SJSA1 (cell line): ENCODE data around the gene ARL17A. TPM values are rescaled to one million over a fixed set of nuclear protein-coding genes. Genes with fewer than 3 reads are reported as not detected.
"Not testable (repeated sequence)": the region's sequence is repeated elsewhere in the genome, so short reads cannot be mapped to it uniquely, and the experiment has no call there.

Source experiments
- DNase-seq, 2 experiments: peaks; one replicate each; pipeline ENCODE4 v3.0.0-alpha.2; 2015 to 2020; ENCODE audit warnings: low spot score in 2 of 2, low read depth in 1 of 2
- H3K27ac ChIP-seq: fragments of 250-450 bp; sonication (Bioruptor Pico); 2 replicates; pipeline ENCODE4 v1.5.1; 2020; ENCODE audit warnings: mild to moderate bottlenecking, moderate library complexity
- H3K27me3 ChIP-seq: fragments of 250-450 bp; sonication (Bioruptor Pico); replicated peaks from 2 replicates; pipeline ENCODE4 v1.5.1; 2020; ENCODE audit warnings: mild to moderate bottlenecking, moderate library complexity
- H3K36me3 ChIP-seq: fragments of 250-450 bp; sonication (Bioruptor Pico); 2 replicates; pipeline ENCODE4 v1.5.1; 2020; ENCODE audit warnings: mild to moderate bottlenecking
- H3K4me1 ChIP-seq: fragments of 250-450 bp; sonication (Bioruptor Pico); replicated peaks from 2 replicates; pipeline ENCODE4 v1.6.1; 2021; ENCODE audit warnings: mild to moderate bottlenecking
- H3K4me3 ChIP-seq: fragments of 250-450 bp; sonication (Bioruptor Pico); 2 replicates; pipeline ENCODE4 v1.5.1; 2020; ENCODE audit warnings: mild to moderate bottlenecking
- H3K9me3 ChIP-seq: fragments of 250-450 bp; sonication (Bioruptor Pico); replicated peaks from 2 replicates; pipeline ENCODE4 v1.5.1; 2020; ENCODE audit warnings: mild to moderate bottlenecking
- total RNA-seq: library from RNA; depleted of rRNA; stranded (reverse); fragments of >200 nt; shearing (Covaris generic); gene quantifications from 2 replicates; pipeline ENCODE4 v1.2.3, GENCODE V29; 2014

Gene ARL17A
- total RNA-seq, 1 experiment from 2014 or later: 15.0 TPM

DNA sequence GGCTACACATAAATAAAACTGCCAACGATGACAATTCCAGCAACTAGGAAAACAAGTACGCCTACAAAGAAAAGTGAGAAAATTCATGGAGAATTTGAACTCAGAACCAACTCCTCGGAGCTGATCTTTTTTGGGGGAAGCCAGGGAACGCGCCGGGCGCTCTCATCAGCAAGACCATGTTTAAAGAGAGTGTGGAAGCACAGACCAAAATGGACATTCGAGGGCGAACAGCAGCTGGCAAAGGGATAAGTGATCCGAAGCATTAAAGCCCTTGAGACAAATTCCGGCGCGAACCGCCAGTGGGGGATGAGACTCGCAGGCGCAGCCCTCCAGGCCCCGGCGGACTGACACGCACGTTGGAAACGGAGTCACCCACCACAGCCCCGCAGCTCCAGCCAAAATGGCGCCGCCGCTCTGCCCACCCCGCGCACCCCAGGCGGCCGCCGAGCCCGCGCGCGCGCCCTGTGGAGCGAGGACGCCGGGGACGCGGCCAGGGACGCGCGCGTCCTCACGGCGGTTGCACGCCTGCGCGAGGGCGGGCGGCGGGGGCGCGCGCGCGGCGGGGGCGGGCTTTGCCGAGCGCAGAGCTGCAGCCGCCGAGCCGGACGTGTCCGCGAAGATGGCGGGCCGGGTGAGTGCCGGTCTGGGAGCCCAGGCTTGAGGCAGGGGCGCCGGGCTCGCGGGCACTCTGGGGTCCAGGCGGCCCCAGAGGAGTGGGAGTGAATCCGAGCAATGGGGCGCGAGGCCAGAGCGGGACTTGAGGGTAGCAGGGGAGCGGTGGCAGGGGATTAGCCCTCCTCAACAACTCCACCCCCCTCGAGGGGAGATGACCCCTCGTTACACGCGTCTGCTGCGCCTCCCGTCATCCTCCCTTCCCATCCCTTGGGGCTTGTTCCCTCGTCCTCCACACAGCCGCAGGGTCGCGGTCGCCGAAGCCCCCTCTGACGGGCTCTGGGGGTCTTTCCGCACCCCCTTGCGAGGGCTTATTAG is 11.0 kb upstream of the ARL17A start, which contains the start of gene NSF:
Gene NSF, plus strand, starts transcription at position 513 of the 990 bp plus-strand sequence. Its CDS starts 107 bp downstream, at position 620.
- H3K27me3 ChIP-seq, H3K9me3 ChIP-seq, H3K4me3 ChIP-seq, H3K27ac ChIP-seq, H3K4me1 ChIP-seq, H3K36me3 ChIP-seq, DNase-seq: not testable (repeated sequence)

DNA sequence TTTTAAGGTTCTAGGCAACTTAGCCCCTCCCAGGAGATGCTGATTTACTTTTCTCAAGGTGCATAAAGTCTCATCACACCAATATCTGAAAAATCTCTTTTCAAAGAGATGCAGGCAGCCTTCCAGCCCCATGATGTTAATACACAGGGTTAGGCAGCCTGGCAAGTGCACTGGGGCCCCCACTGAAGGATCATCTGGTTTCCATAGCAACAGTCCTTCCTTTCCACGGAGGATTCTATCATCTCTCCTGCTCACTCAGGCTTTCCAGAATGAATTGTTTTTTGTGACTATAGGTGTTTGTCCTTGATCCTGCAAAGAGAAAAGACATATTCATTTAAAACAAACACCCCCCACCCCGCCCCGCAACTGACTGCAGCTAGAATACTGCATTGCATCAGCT is 6.0 kb upstream of the ARL17A start:
- H3K4me3 ChIP-seq, H3K4me1 ChIP-seq, H3K27ac ChIP-seq, H3K36me3 ChIP-seq, H3K27me3 ChIP-seq, H3K9me3 ChIP-seq, DNase-seq: not testable (repeated sequence)

DNA sequence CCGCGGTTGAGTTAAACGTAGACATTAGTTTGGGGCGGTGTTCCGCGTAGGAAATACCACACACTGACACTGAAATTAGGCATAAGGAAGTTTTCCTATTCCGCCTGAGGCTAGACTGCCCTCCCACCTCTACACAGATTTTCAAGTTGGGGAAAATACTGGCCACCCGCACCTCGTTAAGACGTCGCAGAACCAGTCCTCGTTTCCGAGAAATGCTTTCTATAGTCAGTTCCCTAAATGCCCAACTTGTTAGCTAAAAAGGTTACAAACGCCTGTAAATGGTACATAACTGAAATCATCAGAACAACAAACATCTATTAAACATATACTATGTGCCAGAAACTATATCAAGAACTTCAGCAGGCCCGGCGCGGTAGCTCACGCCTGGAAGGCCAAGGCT is 591 bp upstream of the ARL17A start:
- not testable (repeated sequence) for H3K4me3 ChIP-seq, H3K4me1 ChIP-seq, H3K27me3 ChIP-seq, H3K27ac ChIP-seq, H3K9me3 ChIP-seq, DNase-seq, H3K36me3 ChIP-seq

DNA sequence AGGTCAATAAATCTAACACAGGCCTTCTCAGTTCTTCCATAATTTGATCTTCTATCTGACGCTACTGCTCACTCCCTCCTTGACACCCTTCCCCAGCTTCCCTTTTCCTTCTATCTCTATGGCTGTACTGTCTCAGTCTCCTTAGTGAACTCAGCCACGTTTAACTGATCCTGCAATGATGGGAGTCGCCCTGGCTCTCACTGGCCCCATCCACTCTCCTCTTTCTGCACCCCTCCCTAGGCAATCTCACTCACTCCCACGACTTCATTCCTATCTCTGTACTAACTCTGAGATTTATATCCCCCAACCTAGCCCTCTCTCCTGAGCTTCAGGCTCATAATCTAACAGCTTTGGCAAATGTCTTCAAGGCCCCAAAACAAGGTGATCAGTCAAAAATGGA is 7.7 kb downstream of the ARL17A start:
- DNase-seq, H3K27me3 ChIP-seq, H3K36me3 ChIP-seq, H3K9me3 ChIP-seq, H3K4me1 ChIP-seq, H3K4me3 ChIP-seq, H3K27ac ChIP-seq: not testable (repeated sequence)

DNA sequence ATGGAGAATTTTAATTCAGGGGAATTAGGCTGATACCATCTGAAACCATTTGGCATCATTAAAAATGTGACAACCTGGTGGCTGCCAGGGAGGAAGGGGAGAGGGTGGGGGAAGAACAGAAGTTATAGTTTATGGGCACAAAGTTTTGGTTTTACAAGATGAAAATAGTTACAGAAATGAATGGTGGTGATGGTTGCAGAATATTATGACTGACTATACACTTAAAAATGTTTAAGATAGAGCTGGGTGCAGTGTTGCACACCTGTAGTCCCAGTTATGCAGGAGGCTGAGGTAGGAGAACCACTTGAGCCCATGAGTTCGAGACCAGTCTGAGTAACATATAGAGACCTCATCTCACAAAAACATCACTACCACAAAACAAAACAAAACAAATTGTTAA is 12.5 kb downstream of the ARL17A start:
- H3K9me3 ChIP-seq, H3K4me1 ChIP-seq, H3K36me3 ChIP-seq, H3K27me3 ChIP-seq, H3K4me3 ChIP-seq, H3K27ac ChIP-seq, DNase-seq: not testable (repeated sequence)

DNA sequence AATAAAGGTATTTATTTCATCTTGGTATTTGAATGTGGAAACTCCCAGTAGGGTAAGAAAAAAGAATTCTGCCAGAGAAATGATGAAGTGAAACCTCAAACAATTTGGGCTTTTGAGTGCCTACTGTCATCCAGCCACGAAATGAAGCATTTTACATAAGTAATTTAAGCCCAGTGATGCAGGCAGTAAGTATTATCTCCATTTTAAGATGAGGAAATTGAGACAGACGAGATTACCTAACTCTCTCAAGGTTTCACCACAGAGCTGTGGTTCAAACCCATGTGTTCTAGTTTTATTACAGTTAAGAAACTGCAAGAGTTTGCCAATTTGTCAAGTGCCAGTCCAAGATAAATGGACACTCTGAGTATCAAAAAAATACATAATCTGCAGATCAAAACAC is 13.2 kb downstream of the ARL17A start:
- not testable (repeated sequence) for H3K27me3 ChIP-seq, H3K4me3 ChIP-seq, H3K36me3 ChIP-seq, H3K4me1 ChIP-seq, H3K9me3 ChIP-seq, DNase-seq, H3K27ac ChIP-seq

DNA sequence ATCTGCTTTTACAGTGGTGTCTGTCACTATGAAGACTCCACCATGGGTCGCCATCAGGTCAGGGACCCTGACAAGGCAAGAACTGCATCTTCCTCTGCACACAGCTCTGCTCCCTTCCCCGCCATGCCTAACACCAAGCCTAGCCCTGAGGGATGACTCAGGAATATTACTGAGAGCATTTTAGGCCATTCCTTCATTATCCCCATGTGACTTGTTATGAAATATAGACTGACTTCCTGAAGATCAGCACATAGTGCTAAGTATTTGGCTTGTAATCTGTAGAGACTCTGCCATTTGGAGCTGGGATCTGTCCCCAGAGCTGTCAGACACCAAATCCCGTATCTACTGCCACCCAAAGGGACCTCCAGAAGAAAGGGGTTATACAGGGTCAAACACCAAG is 19.4 kb downstream of the ARL17A start:
- not testable (repeated sequence) for H3K4me1 ChIP-seq, H3K27me3 ChIP-seq, H3K4me3 ChIP-seq, H3K36me3 ChIP-seq, H3K27ac ChIP-seq, H3K9me3 ChIP-seq, DNase-seq

DNA sequence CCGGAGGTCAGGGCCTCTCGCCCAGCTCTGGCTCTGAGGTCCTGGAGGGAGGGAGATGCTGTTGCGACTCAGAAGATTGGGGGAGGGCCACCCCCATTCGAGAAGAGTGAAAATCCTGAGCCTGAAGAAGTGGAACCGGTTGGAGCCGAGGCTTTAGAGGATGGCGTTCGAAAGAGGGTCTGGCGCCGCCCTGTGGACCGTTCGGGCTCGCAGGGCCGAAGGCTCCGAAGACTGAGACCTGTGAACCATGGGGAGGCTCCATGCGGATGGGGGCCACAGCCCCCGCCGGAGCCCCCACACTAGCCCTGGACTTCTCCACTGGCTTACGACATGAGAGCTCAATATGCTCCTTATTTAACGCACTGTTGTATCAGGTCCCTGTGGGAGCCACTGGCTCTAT is 20.3 kb downstream of the ARL17A start:
- H3K4me1 ChIP-seq, DNase-seq, H3K27ac ChIP-seq, H3K4me3 ChIP-seq, H3K9me3 ChIP-seq, H3K36me3 ChIP-seq, H3K27me3 ChIP-seq: not testable (repeated sequence)

DNA sequence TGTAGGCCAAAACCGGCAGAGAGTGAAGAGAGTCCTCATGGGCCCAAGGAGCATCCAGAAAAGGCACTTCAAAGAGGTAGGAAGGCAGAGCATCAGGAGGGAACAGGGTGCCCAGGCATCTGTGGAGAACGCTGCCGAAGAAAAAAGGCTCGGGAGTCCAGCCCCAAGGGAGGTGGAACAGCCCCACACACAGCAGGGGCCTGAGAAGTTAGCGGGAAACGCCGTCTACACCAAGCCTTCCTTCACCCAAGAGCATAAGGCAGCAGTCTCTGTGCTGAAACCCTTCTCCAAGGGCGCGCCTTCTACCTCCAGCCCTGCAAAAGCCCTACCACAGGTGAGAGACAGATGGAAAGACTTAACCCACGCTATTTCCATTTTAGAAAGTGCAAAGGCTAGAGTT is 30.9 kb downstream of the ARL17A start:
- not testable (repeated sequence) for H3K4me1 ChIP-seq, DNase-seq, H3K27ac ChIP-seq, H3K36me3 ChIP-seq, H3K27me3 ChIP-seq, H3K4me3 ChIP-seq, H3K9me3 ChIP-seq

DNA sequence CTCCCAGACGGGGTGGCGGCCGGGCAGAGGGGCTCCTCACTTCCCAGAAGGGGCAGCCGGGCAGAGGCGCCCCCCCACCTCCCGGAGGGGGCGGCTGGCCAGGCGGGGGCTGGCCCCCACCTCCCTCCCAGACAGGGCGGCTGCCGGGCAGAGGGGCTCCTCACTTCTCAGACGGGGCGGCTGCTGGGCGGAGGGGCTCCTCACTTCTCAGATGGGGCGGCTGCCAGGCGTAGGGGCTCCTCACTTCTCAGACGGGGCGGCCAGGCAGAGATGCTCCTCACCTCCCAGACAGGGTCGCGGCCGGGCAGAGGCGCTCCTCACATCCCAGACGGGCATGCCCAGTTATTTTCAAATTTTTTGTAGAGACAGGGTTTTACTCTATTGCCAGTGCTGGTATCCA is 44.8 kb downstream of the ARL17A start:
- H3K4me3 ChIP-seq, H3K27ac ChIP-seq, H3K4me1 ChIP-seq, H3K36me3 ChIP-seq, H3K9me3 ChIP-seq, H3K27me3 ChIP-seq: not testable (repeated sequence)
- DNase-seq: peak in 1 of 2 experiments; percentile 21

DNA sequence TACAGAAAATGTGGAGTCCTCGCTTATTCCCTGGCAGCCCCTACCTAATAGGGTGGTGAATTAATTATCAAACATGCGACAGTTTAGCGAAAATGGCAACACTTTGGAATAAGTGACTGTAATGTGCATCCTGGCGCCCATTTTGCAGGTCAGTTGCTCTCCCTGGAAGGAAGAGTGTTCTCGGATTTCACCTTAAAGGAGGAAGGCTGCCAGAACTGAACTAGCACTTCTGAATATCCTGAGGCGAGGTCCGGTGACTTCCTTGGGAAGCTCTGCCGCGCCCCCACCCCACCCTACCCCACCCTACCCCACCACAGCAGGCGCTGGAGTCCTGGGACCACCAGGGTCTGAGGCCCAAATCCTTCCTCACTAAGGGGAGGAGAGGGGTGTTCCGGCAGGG is 67.3 kb downstream of the ARL17A start, which contains the start of gene LRRC37A2:
Gene LRRC37A2, plus strand, starts transcription at position 301 of the 400 bp plus-strand sequence. CDS start 245 bp downstream, outside the sequence.
- not testable (repeated sequence) for DNase-seq, H3K4me3 ChIP-seq, H3K4me1 ChIP-seq, H3K36me3 ChIP-seq, H3K27ac ChIP-seq, H3K27me3 ChIP-seq, H3K9me3 ChIP-seq

DNA sequence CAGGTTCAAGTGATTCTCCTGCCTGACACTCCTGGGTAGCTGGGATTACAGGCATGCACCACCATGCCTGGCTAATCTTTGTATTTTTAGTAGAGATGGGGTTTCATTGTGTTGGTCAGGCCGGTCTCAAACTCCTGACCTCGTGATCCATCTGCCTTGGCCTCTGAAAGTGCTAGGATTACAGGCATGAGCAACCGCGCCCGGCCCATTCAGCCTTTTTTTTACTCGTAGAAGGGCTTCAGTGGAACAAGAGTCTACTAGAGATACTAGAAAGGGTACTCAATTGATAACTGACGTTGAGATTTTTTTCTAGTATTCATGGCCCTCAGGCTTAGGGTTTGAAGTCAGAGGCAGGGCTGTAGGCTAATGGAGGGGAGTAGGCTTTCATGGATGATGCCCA is 73.6 kb downstream of the ARL17A start:
- not testable (repeated sequence) for H3K4me1 ChIP-seq, H3K27ac ChIP-seq, H3K36me3 ChIP-seq, H3K9me3 ChIP-seq, H3K27me3 ChIP-seq, DNase-seq, H3K4me3 ChIP-seq

DNA sequence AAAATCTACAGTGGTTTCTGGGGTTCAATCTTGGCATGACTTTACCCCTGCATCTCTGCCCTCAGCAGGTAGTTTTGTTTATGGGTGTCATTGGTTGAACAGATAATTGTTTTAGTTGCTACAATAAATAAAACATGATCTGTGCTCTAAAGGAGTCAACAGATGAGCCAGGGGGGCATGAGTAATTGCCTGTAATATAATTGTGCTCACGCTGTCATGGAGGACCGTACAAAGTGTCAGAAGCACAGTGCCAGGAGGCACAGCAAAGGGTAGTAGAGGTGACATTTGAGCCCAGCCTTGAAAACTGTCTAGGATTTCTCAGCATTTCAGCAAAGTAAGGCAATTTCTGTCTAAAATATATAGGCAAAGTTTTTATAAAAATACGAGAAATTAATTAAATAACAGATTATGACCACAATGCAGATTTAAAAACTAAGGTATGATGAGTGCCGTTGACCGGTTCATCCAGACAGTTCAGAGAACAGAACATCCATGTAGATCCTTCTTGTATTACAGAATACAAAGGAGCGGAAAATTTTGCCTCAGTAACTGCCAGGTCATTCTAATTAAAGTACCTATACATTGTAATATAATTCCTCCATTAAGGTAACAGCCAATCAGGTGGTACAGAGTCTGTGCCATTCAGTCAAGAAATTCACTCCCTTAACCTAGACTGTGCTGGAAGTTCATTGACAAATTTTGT is 79.9 kb downstream of the ARL17A start:
- H3K27ac ChIP-seq, H3K4me3 ChIP-seq, H3K36me3 ChIP-seq, H3K27me3 ChIP-seq, DNase-seq, H3K9me3 ChIP-seq, H3K4me1 ChIP-seq: not testable (repeated sequence)

DNA sequence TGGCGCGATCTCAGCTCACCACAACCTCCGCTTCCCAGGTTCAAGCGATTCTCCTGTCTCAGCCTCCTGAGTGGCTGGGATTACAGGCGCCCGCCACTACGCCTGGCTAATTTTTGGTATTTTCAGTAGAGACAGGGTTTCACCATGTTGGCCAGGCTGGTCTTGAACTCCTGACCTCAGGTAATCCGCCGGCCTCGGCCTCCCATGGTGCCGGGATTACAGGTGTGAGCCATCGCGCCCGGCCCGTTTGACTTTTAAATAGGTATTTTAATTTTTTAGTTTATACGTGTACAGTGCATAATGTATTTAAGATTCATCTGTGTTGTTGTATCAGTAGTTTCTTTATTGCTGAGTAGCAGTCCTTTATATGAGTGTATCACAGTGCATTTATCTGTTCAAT is 87.5 kb downstream of the ARL17A start:
- not testable (repeated sequence) for DNase-seq, H3K4me1 ChIP-seq, H3K27ac ChIP-seq, H3K4me3 ChIP-seq, H3K36me3 ChIP-seq, H3K27me3 ChIP-seq, H3K9me3 ChIP-seq
